Measurements from ENCODE around the gene PREP.

Gene PREP

GRCh38 chr6:105364243-105364642, 38.6 kb downstream of the PREP start:
- Histone ChIP-seq H3K4me1 (ENCODE audit: control insufficient read depth, insufficient read depth, low read length) (no peaks in the 10 kb centered on the region), H3K4me3 (ENCODE audit: low read depth, low read length) (no peak overlapping the region), H3K27ac (ENCODE audit: extremely low read depth, low read depth, low read length) (no peak overlapping the region), H3K9me3 (ENCODE audit: control insufficient read depth, insufficient read depth, low read depth, low read length) (no peaks in the 10 kb centered on the region), H3K36me3 (ENCODE audit: control insufficient read depth in 2 of 2, insufficient read depth in 1 of 2, low read length in 2 of 2) (peaks cover 0 to 64% of the 10 kb centered on the region in 2 experiments; a peak in 1 of 3 replicates)
- ChIA-PET CTCF (interaction anchor here (0.6 to 4.8 kb wide), 10 partner anchors 10 to 380 kb away, joined by 3 to 79 read pairs (median 6); no protein-coding TSS in a partner anchor), POLR2A (interaction anchor here (0.6 kb wide), 1 partner anchor 1566 kb away, joined by 4 read pairs; no protein-coding TSS in a partner anchor)
- no peak for TF ChIP-seq ZBTB49 (tag by site-specific recombination; IDR thresholded peaks at IDR 0.05; ENCODE audit: low read depth)
- TF ChIP-seq ZNF24 (tag by site-specific recombination; IDR thresholded peaks at IDR 0.05) = no peak
- no peak for TF ChIP-seq ZSCAN23 (tag by site-specific recombination; IDR thresholded peaks at IDR 0.05)
- TF ChIP-seq ZNF202 (tag by site-specific recombination; IDR thresholded peaks at IDR 0.05; ENCODE audit: borderline replicate concordance) = no peak
- TF ChIP-seq ZNF274 (IDR thresholded peaks at IDR 0.05; ENCODE audit: low read length) = no peak
- no peak for TF ChIP-seq ZNF274 (tag by site-specific recombination; IDR thresholded peaks at IDR 0.05; ENCODE audit: borderline replicate concordance)
- TF ChIP-seq, protein P1, sequence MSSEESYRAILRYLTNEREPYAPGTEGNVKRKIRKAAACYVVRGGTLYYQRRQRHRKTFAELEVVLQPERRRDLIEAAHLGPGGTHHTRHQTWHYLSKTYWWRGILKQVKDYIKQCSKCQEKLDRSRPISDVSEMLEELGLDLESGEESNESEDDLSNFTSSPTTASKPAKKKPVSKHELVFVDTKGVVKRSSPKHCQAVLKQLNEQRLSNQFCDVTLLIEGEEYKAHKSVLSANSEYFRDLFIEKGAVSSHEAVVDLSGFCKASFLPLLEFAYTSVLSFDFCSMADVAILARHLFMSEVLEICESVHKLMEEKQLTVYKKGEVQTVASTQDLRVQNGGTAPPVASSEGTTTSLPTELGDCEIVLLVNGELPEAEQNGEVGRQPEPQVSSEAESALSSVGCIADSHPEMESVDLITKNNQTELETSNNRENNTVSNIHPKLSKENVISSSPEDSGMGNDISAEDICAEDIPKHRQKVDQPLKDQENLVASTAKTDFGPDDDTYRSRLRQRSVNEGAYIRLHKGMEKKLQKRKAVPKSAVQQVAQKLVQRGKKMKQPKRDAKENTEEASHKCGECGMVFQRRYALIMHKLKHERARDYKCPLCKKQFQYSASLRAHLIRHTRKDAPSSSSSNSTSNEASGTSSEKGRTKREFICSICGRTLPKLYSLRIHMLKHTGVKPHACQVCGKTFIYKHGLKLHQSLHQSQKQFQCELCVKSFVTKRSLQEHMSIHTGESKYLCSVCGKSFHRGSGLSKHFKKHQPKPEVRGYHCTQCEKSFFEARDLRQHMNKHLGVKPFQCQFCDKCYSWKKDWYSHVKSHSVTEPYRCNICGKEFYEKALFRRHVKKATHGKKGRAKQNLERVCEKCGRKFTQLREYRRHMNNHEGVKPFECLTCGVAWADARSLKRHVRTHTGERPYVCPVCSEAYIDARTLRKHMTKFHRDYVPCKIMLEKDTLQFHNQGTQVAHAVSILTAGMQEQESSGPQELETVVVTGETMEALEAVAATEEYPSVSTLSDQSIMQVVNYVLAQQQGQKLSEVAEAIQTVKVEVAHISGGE (tag by site-specific recombination; conservative IDR thresholded peaks at IDR 0.05; ENCODE audit: low read depth) = no peak
- TF ChIP-seq FEZF1 (tag by site-specific recombination; IDR thresholded peaks at IDR 0.05) = no peak
- TF ChIP-seq MYNN (tag by site-specific recombination; IDR thresholded peaks at IDR 0.05; ENCODE audit: borderline replicate concordance) = no peak
- TF ChIP-seq ZNF747 (tag by site-specific recombination; IDR thresholded peaks at IDR 0.05) = no peak
- no peak for TF ChIP-seq ZSCAN5A (tag by site-specific recombination; IDR thresholded peaks at IDR 0.05)

DNA sequence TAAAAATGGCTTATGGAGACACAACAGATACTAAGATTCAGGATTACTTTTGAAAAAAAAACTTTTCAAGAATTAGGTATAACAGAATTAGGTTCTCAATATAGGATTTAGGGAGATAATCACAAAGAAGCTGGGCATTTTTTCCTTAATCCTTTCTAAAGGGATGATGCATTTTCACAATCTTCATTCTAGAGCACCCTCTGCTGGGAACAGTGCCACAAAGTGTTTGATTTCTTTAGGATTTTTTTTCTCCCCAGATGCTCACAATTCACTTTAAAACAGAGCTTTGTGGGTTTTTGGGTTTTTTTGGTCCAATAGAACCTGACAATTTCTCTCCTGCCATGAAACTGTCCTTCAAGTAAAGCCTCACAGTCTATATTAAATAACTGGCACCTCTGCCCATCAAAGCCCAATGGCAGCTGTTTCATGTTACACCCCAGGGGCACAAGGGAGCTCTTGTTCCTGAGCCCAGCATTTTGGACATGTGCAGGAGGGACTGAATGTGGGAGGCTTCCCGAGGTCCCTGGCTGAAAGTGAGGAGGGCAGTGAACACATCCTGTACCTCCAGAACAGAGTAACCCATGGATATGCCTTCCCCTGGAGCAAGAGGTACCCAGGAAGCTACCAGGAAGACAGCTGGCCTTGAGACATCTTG, 39.7 kb downstream of the PREP start:
- Histone ChIP-seq H3K4me3 (ENCODE audit: low read depth, low read length) (no peak overlapping the region), H3K27ac (ENCODE audit: extremely low read depth, low read depth, low read length) (no peak overlapping the region), H3K4me1 (ENCODE audit: control insufficient read depth, insufficient read depth, low read length) (no peaks in the 10 kb centered on the region), H3K36me3 (ENCODE audit: control insufficient read depth in 2 of 2, insufficient read depth in 1 of 2, low read length in 2 of 2) (peaks cover 0 to 65% of the 10 kb centered on the region in 2 experiments; a peak in 1 of 3 replicates), H3K9me3 (ENCODE audit: control insufficient read depth, insufficient read depth, low read depth, low read length) (no peaks in the 10 kb centered on the region)
- ChIA-PET CTCF (interaction anchor here (0.6 to 4.8 kb wide), 28 partner anchors 11 to 447 kb away, joined by 3 to 79 read pairs (median 4); no protein-coding TSS in a partner anchor), POLR2A (interaction anchor here (1.0 kb wide), 1 partner anchor 40 kb away, joined by 5 read pairs; the partner anchor contains the start of gene PREP)
- TF ChIP-seq ZNF677 (tag by site-specific recombination; IDR thresholded peaks at IDR 0.05) (no peak), ZNF654 (tag by site-specific recombination; IDR thresholded peaks at IDR 0.05; ENCODE audit: low read depth) (peak; percentile 56), ZNF626 (tag by site-specific recombination; IDR thresholded peaks at IDR 0.05) (no peak), ZNF132 (tag by site-specific recombination; IDR thresholded peaks at IDR 0.05; ENCODE audit: borderline replicate concordance) (no peak), EGR2 (tag by site-specific recombination; IDR thresholded peaks at IDR 0.05; ENCODE audit: low read depth) (no peak), ZNF558 (tag by site-specific recombination; IDR thresholded peaks at IDR 0.05) (no peak)
